Stimulated activated CD4-positive, alpha-beta T cell treated with anti-CD3 and anti-CD28 coated beads, Interleukin-1b, Interleukin-23, amount 100 ng/mL, for 24 hours (primary cell): ENCODE data around the gene FXYD5.

Experiments used
- DNase-seq, 4 experiments: peaks; one replicate each; pipeline ENCODE4 v3.0.0-alpha.2; 2020; ENCODE audit warnings: low read depth in 4 of 4, low spot score in 1 of 4

The FXYD5 gene

DNA sequence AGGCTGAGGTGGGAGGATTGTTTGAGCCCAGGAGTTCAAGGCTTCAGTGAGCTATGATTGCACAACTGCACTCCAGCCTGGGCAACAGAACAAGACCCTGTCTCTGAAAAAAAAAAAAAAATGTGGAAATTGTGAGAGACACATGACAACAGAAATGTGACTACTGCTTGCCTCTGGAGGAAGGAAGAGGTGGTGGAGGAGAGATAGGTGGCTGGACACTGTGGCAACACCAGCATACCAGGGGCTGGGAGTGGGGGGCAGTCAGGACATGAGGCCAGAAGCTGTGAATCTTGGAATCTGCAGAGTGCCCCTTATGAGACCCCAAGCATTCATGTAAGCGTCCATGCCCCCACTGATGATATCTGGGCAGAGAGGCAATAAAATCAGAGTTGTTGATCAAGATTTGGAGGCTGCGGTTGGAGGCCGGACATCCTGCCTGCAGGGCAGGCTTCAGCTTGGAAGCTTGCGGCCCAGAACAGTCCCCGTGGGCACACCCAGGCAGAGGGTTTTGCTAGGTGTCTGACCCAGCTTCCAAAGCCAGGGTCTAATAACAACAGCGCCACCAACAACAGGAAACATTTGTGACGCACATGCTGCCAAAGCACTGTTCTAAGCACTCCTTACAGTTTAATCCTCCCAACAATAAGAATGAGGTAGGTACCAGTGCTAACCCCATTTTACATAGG is 57.2 kb downstream of the FXYD5 start:
- peak in 1 of 4 experiments; percentile 19 for DNase-seq

GRCh38 chr19:35212241-35212640 is 57.7 kb downstream of the FXYD5 start:
- DNase-seq = no peak

- DNase-seq = peak; percentile 46 to 69 (median 56)
These were observed 59.4 kb downstream of the FXYD5 start for GRCh38 chr19:35213663-35214632.

DNA sequence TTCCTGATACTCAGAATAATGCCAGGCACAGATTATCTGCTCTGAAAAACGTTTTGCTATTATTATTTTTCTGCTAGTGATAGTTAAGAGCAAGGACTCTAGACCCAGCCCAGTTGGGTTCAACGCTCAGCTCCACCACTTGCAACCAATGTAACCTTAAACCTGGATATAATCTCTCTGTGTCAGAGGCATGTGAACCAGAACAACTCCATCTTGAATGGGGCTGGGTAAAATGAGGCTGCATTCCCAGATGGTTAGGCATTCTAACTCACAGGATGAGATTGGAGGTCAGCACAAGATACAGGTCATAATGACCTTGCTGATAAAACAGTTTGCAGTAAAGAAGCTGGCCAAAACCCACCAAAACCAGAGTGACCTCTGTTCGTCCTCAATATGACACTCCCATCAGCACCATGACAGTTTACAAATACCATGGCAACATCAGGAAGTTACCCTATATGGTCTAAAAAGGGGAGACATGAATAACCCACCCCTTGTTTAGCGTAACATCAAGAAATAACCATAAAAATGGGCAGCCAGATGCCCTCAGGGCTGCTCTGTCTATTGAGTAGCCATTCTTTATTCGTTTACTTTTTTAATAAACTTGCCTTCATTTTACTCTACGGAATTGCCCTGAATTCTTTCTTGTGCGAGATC is 60.4 kb downstream of the FXYD5 start:
- no peak for DNase-seq

- no peak for DNase-seq
These were observed 61.7 kb downstream of the FXYD5 start for GRCh38 chr19:35216016-35216832.

GRCh38 chr19:35216833-35217648 is 62.5 kb downstream of the FXYD5 start:
- DNase-seq = no peak

- no peak for DNase-seq
These were observed 63.1 kb downstream of the FXYD5 start for GRCh38 chr19:35217649-35217990.

DNA sequence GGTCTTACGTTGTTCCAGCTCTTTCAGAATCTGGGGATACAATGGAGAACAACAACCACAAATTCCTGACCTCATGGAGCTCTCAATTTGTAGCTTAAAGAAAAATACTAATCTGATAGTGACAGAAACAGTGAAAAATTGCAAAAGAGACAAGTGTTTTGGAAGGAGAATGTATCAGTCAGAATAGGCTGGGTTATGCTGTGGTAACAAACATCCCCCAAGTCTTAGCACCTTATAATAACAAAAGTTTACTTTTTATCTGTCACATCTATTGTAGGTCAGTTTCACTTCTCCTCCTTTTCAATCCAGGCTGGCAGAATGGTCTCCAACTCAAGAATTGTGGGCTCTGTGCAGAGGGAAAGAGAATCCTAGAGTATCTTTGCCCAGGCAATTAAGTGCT is 64.5 kb downstream of the FXYD5 start:
- no peak for DNase-seq
